SIG-M5 treated with dmso at 0.1 percent for 504 hours (cell line): ENCODE measurements around the gene CGB5.
A peak's percentile ranks its signal among the peaks of the same experiment; 100 is the strongest.

Experiments
- DNase-seq: peaks from one replicate; lab custom pipeline; 2025; ENCODE audit not compliant: unreplicated experiment; lab: John Stamatoyannopoulos, UW

CGB5 gene

GRCh38 chr19:49085020-49085867, 41.6 kb downstream of the CGB5 start, which contains the start of gene SNRNP70:
TSS of gene SNRNP70 (plus strand) at chr19:49085451. CDS start at chr19:49086415, 964 bp downstream.
- DNase-seq, result peak; percentile 98

- DNase-seq, result no peak
Observed at GRCh38 chr19:49085868-49086232, 42.2 kb downstream of the CGB5 start.

GRCh38 chr19:49086296-49086695, 42.6 kb downstream of the CGB5 start:
- DNase-seq, result no peak

GRCh38 chr19:49091391-49092038, 47.9 kb downstream of the CGB5 start:
- DNase-seq, result no peak

GRCh38 chr19:49092686-49093085, 49.0 kb downstream of the CGB5 start:
- no peak for DNase-seq
